A673 (cell line): Measurements from ENCODE around the gene ARHGAP15. TPM values are rescaled to one million over a fixed set of nuclear protein-coding genes. Genes with fewer than 3 reads are reported as not detected.

Experiments
- BruUV-seq: library from RNA; stranded (reverse); fragments of 400-500 nt; replicated peaks from 2 replicates; lab custom pipeline; 2021; lab: Mats Ljungman, UMichigan
- CTCF ChIA-PET: fragments of 300-600 bp; sonication (Branson Sonifier 250); formaldehyde crosslinking; loops from one replicate; lab custom pipeline; 2022; ENCODE audit warnings: antibody characterized with exemption; lab: Charles Lee
- POLR2A ChIA-PET: fragments of 300-600 bp; sonication (Branson Sonifier 250); formaldehyde crosslinking; loops from one replicate; lab custom pipeline; 2022; ENCODE audit warnings: antibody characterized with exemption; ENCODE audit not compliant: low non-redundant PET; lab: Charles Lee
- DNase-seq: peaks from one replicate; pipeline ENCODE4 v3.0.0-alpha.2; 2015; ENCODE audit warnings: low spot score
- H3K27ac ChIP-seq: fragments of 200-600 bp; sonication (generic); 2 replicates; pipeline ENCODE4 v1.5.1; 2016; ENCODE audit warnings: mixed run types, low read depth, mild to moderate bottlenecking, mixed read lengths, antibody characterized with exemption, low read length; ENCODE audit not compliant: poor library complexity, severe bottlenecking
- H3K27me3 ChIP-seq: fragments of 200-600 bp; sonication (generic); replicated peaks from 2 replicates; pipeline ENCODE4 v1.6.1; 2017; ENCODE audit warnings: mixed run types, low read depth, mild to moderate bottlenecking, mixed read lengths, antibody characterized with exemption, low read length; ENCODE audit not compliant: insufficient read depth, poor library complexity
- H3K36me3 ChIP-seq: fragments of 200-600 bp; sonication (generic); 2 replicates; pipeline ENCODE4 v1.6.1; 2016; ENCODE audit warnings: mixed run types, mild to moderate bottlenecking, mixed read lengths, antibody characterized with exemption, low read length; ENCODE audit not compliant: insufficient read depth, poor library complexity, severe bottlenecking
- H3K4me1 ChIP-seq: fragments of 200-600 bp; sonication (generic); 2 replicates; pipeline ENCODE4 v1.6.1; 2017; ENCODE audit warnings: mixed run types, mild to moderate bottlenecking, mixed read lengths, antibody characterized with exemption, low read length; ENCODE audit not compliant: insufficient read depth, poor library complexity, severe bottlenecking
- H3K4me3 ChIP-seq: fragments of 200-600 bp; sonication (generic); 2 replicates; pipeline ENCODE4 v1.5.1; 2016; ENCODE audit warnings: low read depth, mixed run types, mild to moderate bottlenecking, mixed read lengths, low read length; ENCODE audit not compliant: poor library complexity, severe bottlenecking
- H3K9me3 ChIP-seq: fragments of 200-600 bp; sonication (generic); 2 replicates; pipeline ENCODE4 v1.6.1; 2016; ENCODE audit warnings: mixed run types, low read depth, mild to moderate bottlenecking, mixed read lengths, antibody characterized with exemption, low read length; ENCODE audit not compliant: poor library complexity, severe bottlenecking
- EZH2 ChIP-seq: fragments of 200-600 bp; sonication (generic); IDR thresholded peaks from 2 replicates; pipeline ENCODE4 v1.6.1; 2017; ENCODE audit warnings: borderline replicate concordance, low read depth, mild to moderate bottlenecking, mixed read lengths, antibody characterized with exemption, low read length; ENCODE audit not compliant: poor library complexity, severe bottlenecking
- intact Hi-C: fragments of 100-400 bp; cut with micrococcal nuclease; formaldehyde crosslinking; loops from one replicate; pipeline ENCODE4 v1.10.0; 2022; ENCODE audit not compliant: unreplicated experiment
- total RNA-seq: library from RNA; stranded (reverse); gene quantifications from 2 replicates; pipeline ENCODE4 v1.2.3, GENCODE V29; 2021
- TF ChIP-seq, protein P1 (sequence below): fragments of 300-800, 200-600 bp; sonication (generic); conservative IDR thresholded peaks from 2 replicates; pipeline ENCODE4 v1.5.1; 2017; ENCODE audit warnings: low read depth, mild to moderate bottlenecking, antibody characterized with exemption, low read length, moderate library complexity, mixed read lengths

The ARHGAP15 gene
- total RNA-seq, 1 experiment from 2014 or later, result not detected

DNA sequence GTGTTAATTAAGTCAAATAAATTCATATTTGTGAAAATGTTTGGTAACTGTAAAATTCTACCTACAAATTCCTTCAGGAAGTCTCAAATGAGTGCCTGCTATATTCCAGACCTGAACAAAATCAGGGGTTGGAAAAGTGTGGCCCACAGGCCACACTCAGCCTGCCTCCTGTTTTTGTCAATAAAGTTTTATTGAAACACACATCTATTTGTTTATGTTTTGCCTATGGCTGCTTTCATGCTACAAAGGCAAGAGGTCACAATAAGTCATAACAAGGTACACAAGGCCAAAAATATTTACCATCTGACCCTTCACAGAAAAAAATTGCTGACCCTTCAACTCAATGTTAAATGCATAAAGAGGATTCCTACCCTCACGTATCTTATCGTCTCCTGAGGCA is 581.7 kb downstream of the ARHGAP15 start:
- Histone ChIP-seq H3K4me3 (no peak overlapping the region), H3K27me3 (no peaks in the 10 kb centered on the region), H3K4me1 (no peaks in the 10 kb centered on the region), H3K27ac (no peak overlapping the region), H3K36me3 (no peaks in the 10 kb centered on the region), H3K9me3 (peaks cover 2% of the 10 kb centered on the region)
- BruUV-seq, result no TSS peak
- POLR2A ChIA-PET, result no interaction called here
- TF ChIP-seq EZH2, result no peak
- TF ChIP-seq, protein P1, sequence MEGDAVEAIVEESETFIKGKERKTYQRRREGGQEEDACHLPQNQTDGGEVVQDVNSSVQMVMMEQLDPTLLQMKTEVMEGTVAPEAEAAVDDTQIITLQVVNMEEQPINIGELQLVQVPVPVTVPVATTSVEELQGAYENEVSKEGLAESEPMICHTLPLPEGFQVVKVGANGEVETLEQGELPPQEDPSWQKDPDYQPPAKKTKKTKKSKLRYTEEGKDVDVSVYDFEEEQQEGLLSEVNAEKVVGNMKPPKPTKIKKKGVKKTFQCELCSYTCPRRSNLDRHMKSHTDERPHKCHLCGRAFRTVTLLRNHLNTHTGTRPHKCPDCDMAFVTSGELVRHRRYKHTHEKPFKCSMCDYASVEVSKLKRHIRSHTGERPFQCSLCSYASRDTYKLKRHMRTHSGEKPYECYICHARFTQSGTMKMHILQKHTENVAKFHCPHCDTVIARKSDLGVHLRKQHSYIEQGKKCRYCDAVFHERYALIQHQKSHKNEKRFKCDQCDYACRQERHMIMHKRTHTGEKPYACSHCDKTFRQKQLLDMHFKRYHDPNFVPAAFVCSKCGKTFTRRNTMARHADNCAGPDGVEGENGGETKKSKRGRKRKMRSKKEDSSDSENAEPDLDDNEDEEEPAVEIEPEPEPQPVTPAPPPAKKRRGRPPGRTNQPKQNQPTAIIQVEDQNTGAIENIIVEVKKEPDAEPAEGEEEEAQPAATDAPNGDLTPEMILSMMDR, result no peak
- CTCF ChIA-PET, result no interaction called here
- intact Hi-C loops, result no loop called here
- DNase-seq, result no peak

DNA sequence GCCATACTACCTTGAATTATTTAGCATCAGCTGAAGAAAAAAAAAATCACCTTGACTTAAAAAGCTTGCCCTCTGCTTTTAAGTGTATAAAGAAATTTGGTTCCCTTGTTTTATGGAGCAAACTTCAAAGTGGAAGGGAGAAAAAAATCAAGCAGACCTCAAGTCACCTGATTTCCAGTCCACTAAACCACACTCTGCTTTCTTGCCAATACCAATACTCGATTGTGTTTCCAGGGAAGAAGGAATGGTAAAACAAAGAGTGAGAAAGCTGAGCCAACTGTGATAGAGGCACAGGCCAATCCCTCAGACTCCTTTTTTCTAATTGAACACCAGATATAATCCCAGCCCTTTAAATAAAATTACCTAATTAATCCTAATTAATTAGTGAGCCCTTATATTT is 587.3 kb downstream of the ARHGAP15 start:
- no peaks in the 10 kb centered on the region for H3K36me3 ChIP-seq
- intact Hi-C loops, result no loop called here
- DNase-seq, result no peak
- ChIA-PET CTCF (no interaction called here), POLR2A (no interaction called here)
- H3K27me3 ChIP-seq, result no peaks in the 10 kb centered on the region
- no peaks in the 10 kb centered on the region for H3K4me1 ChIP-seq
- no peaks in the 10 kb centered on the region for H3K9me3 ChIP-seq
- BruUV-seq, result no TSS peak
- H3K4me3 ChIP-seq, result no peak overlapping the region
- TF ChIP-seq EZH2, result no peak
- TF ChIP-seq, protein P1, result no peak
- no peak overlapping the region for H3K27ac ChIP-seq

DNA sequence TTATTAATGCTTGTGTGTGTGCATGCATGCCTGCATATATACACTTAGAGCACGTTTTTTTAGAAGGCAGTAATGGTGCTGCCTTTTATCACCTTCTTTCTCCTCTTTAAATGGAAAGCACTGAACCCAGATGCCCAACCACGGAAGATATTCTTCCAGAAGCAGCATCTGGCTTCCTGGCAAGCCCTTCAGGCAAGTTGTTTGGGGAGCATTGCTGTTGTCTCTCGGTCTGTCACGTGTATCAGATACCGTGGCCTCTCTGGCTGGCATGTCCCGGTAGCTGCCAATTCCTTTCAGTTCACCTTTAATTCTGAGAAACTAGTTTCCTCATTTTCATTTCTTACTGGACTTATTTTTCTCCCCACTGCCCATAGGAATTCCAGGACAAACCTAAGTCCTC is 587.8 kb downstream of the ARHGAP15 start:
- DNase-seq, result no peak
- BruUV-seq, result no TSS peak
- Histone ChIP-seq H3K36me3 (no peaks in the 10 kb centered on the region), H3K9me3 (no peaks in the 10 kb centered on the region), H3K27me3 (no peaks in the 10 kb centered on the region), H3K4me1 (no peaks in the 10 kb centered on the region), H3K27ac (no peak overlapping the region), H3K4me3 (no peak overlapping the region)
- POLR2A ChIA-PET, result no interaction called here
- no peak for TF ChIP-seq EZH2
- TF ChIP-seq, protein P1, result no peak
- intact Hi-C loops, result no loop called here
- CTCF ChIA-PET, result no interaction called here
